ENCODE measurements around the gene PPM1M.

- no peak for TF ChIP-seq CTCF (conservative IDR thresholded peaks at IDR 0.05)
- no peak for TF ChIP-seq ZFX (IDR thresholded peaks at IDR 0.05)
Observed at GRCh38 chr3:52200981-52201679, 44.4 kb upstream of the PPM1M start.

All from C4-2B (cell line).